Breast epithelium (tissue), 4 donors: ENCODE results near the gene LBP. TPM values are rescaled to one million over a fixed set of nuclear protein-coding genes. Genes with fewer than 3 reads are reported as not detected.

Source experiments
- DNase-seq, 2 donors: peaks; one replicate each; pipeline ENCODE4 v3.0.0-alpha.2; 2019; ENCODE audit warnings: low spot score in 2 of 2
- H3K27ac ChIP-seq, 2 donors: fragments of 200-600 bp; sonication (generic) in 1 of 2; one replicate each; pipeline ENCODE4 v1.5.1; 2016 to 2019; ENCODE audit warnings: mild to moderate bottlenecking in 1 of 2
- H3K27me3 ChIP-seq, 2 donors: fragments of 200-600 bp; sonication (generic) in 1 of 2; one replicate each; pipeline versions ENCODE4 v1.5.1 to v1.6.0; 2017 to 2019; ENCODE audit warnings: control low read depth in 1 of 2, mild to moderate bottlenecking in 1 of 2
- H3K36me3 ChIP-seq: fragments of 200-600 bp; one replicate; pipeline ENCODE4 v1.5.1; 2019
- H3K4me1 ChIP-seq, 2 donors: fragments of 200-600 bp; sonication (generic); one replicate each; pipeline ENCODE4 v1.5.1; 2016 to 2019; ENCODE audit warnings: control low read depth in 1 of 2
- H3K4me3 ChIP-seq, 3 donors: fragments of 200-600 bp; sonication (generic); 1 replicate in 2 of 3; 2 replicates in 1 of 3; pipeline ENCODE4 v1.5.1; 2016 to 2019; ENCODE audit warnings: mild to moderate bottlenecking in 3 of 3, moderate library complexity in 2 of 3
- H3K9me3 ChIP-seq, 2 donors: fragments of 200-600 bp; sonication (generic) in 1 of 2; one replicate each; pipeline ENCODE4 v1.5.1; 2016 to 2019; ENCODE audit warnings: control low read depth in 1 of 2
- CTCF ChIP-seq, 3 donors: fragments of 450-650 bp; IDR thresholded peaks; one replicate each; pipeline ENCODE4 v1.5.1; 2016 to 2017; ENCODE audit warnings: antibody characterized with exemption in 3 of 3, mild to moderate bottlenecking in 3 of 3, moderate library complexity in 3 of 3
- POLR2A ChIP-seq: fragments of 450-650 bp; IDR thresholded peaks from one replicate; pipeline ENCODE4 v1.6.1; 2016; ENCODE audit warnings: antibody characterized with exemption, mild to moderate bottlenecking, moderate library complexity
- POLR2AphosphoS5 ChIP-seq, 3 donors: sonication (generic); formaldehyde crosslinking; IDR thresholded peaks; one replicate each; pipeline ENCODE4 v1.6.1; 2017; ENCODE audit warnings: antibody characterized with exemption in 3 of 3
- intact Hi-C: fragments of 100-400 bp; cut with DNase I; formaldehyde crosslinking; loops from one replicate; pipeline ENCODE4 v1.15.1; 2023; ENCODE audit warnings: low total_unique reads
- total RNA-seq, 3 donors: library from RNA; depleted of rRNA; stranded (reverse); fragments of >200 nt; gene quantifications; one replicate each; pipeline ENCODE4 v1.1.0, GENCODE V29; 2016

LBP gene
- total RNA-seq, 3 donors from 2014 or later: 0.73 to 15.0 (median 3.9) TPM

GRCh38 chr20:38321959-38322598 is 24.2 kb upstream of the LBP start:
- Histone ChIP-seq H3K27me3 (no peaks in the 10 kb centered on the region), H3K27ac (no peak overlapping the region), H3K4me3 (no peak overlapping the region), H3K4me1 (no peaks in the 10 kb centered on the region), H3K36me3 (no peaks in the 10 kb centered on the region), H3K9me3 (no peaks in the 10 kb centered on the region)
- intact Hi-C loops: no loop called here
- no peak for TF ChIP-seq POLR2A
- no peak for TF ChIP-seq POLR2AphosphoS5 (IDR thresholded peaks at IDR 0.05)
- TF ChIP-seq CTCF (IDR thresholded peaks at IDR 0.05): peak; percentile 57 to 74 (median 73)
- DNase-seq: peak in 1 of 2 donors; percentile 49

GRCh38 chr20:38324159-38324558 is 22.1 kb upstream of the LBP start:
- Histone ChIP-seq H3K27ac (no peak overlapping the region), H3K9me3 (no peaks in the 10 kb centered on the region), H3K36me3 (no peaks in the 10 kb centered on the region), H3K4me3 (no peak overlapping the region), H3K27me3 (no peaks in the 10 kb centered on the region), H3K4me1 (no peaks in the 10 kb centered on the region)
- intact Hi-C loops: no loop called here
- TF ChIP-seq POLR2A (no peak), POLR2AphosphoS5 (IDR thresholded peaks at IDR 0.05) (no peak), CTCF (IDR thresholded peaks at IDR 0.05) (no peak)
- DNase-seq: no peak

- intact Hi-C loops: no loop called here
- Histone ChIP-seq H3K27me3 (no peaks in the 10 kb centered on the region), H3K9me3 (no peaks in the 10 kb centered on the region), H3K4me3 (no peak overlapping the region), H3K27ac (no peak overlapping the region), H3K36me3 (no peaks in the 10 kb centered on the region), H3K4me1 (no peaks in the 10 kb centered on the region)
- no peak for DNase-seq
- TF ChIP-seq POLR2A: no peak
- TF ChIP-seq CTCF (IDR thresholded peaks at IDR 0.05): no peak
- TF ChIP-seq POLR2AphosphoS5 (IDR thresholded peaks at IDR 0.05): no peak
Observed at GRCh38 chr20:38325167-38325566, 21.1 kb upstream of the LBP start.

- no peak overlapping the region for H3K4me3 ChIP-seq
- no peak for DNase-seq
- H3K27me3 ChIP-seq: no peaks in the 10 kb centered on the region
- no peaks in the 10 kb centered on the region for H3K36me3 ChIP-seq
- no peak overlapping the region for H3K27ac ChIP-seq
- H3K9me3 ChIP-seq: no peaks in the 10 kb centered on the region
- no peak for TF ChIP-seq POLR2AphosphoS5 (IDR thresholded peaks at IDR 0.05)
- TF ChIP-seq CTCF (IDR thresholded peaks at IDR 0.05): no peak
- no peak for TF ChIP-seq POLR2A
- intact Hi-C loops: no loop called here
- H3K4me1 ChIP-seq: no peaks in the 10 kb centered on the region
Observed at GRCh38 chr20:38325905-38326304, 20.4 kb upstream of the LBP start.

GRCh38 chr20:38326309-38326708 is 20.0 kb upstream of the LBP start:
- H3K36me3 ChIP-seq: no peaks in the 10 kb centered on the region
- no peak overlapping the region for H3K4me3 ChIP-seq
- H3K9me3 ChIP-seq: no peaks in the 10 kb centered on the region
- TF ChIP-seq POLR2A: no peak
- TF ChIP-seq POLR2AphosphoS5 (IDR thresholded peaks at IDR 0.05): no peak
- TF ChIP-seq CTCF (IDR thresholded peaks at IDR 0.05): no peak
- no peak overlapping the region for H3K27ac ChIP-seq
- no peak for DNase-seq
- intact Hi-C loops: no loop called here
- no peaks in the 10 kb centered on the region for H3K4me1 ChIP-seq
- H3K27me3 ChIP-seq: no peaks in the 10 kb centered on the region
